HG02943 (cell line): Measurements from ENCODE around the gene DYSF.

Experiments
- ATAC-seq: cut with Tn5 transposase; IDR thresholded peaks from one replicate; pipeline ENCODE4 v1.9.1; 2021; ENCODE audit warnings: mild to moderate bottlenecking, low read depth, moderate library complexity; ENCODE audit not compliant: unreplicated experiment

DYSF gene

GRCh38 chr2:71713581-71714580, 260.5 kb downstream of the DYSF start:
- ATAC-seq: no peak

GRCh38 chr2:71714601-71715240, 261.4 kb downstream of the DYSF start:
- no peak for ATAC-seq

- no peak for ATAC-seq
Measured at GRCh38 chr2:71715241-71715750, 261.9 kb downstream of the DYSF start.

DNA sequence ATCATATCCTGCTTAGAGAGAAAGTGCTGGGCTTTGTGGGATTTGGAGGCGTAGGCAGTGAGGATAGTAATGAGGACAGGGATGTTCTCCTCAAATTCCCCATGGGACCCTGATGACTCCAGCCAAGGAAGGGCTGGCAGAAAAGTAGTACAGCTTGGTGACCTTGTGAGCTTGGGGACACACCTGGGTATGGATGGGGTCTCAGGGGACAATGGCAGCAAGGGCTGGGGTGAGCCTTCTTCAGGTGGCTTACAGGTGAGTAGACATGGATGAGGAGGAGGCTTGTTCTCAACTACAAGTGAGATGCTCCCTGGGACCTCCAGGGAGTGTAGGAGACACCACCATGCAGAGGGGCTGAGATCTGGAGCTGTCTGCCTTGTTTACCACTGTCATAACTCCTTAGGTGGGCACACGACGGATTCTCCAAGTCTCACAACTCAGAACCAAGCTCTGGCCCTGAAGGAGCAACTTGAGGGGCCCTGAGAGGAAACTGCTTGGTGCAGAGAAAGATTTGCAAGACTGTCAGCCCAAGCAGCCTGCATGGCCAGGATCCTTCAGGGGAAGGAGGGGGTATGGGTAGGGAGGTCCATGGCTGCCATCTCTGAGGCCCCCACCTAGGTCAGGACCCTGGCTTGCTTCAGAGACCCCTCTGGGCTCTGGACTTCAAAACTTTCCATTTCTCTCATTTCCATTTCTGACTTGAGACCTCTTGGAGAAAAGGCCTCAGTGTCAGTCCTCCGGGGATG, 262.8 kb downstream of the DYSF start:
- ATAC-seq: no peak

DNA sequence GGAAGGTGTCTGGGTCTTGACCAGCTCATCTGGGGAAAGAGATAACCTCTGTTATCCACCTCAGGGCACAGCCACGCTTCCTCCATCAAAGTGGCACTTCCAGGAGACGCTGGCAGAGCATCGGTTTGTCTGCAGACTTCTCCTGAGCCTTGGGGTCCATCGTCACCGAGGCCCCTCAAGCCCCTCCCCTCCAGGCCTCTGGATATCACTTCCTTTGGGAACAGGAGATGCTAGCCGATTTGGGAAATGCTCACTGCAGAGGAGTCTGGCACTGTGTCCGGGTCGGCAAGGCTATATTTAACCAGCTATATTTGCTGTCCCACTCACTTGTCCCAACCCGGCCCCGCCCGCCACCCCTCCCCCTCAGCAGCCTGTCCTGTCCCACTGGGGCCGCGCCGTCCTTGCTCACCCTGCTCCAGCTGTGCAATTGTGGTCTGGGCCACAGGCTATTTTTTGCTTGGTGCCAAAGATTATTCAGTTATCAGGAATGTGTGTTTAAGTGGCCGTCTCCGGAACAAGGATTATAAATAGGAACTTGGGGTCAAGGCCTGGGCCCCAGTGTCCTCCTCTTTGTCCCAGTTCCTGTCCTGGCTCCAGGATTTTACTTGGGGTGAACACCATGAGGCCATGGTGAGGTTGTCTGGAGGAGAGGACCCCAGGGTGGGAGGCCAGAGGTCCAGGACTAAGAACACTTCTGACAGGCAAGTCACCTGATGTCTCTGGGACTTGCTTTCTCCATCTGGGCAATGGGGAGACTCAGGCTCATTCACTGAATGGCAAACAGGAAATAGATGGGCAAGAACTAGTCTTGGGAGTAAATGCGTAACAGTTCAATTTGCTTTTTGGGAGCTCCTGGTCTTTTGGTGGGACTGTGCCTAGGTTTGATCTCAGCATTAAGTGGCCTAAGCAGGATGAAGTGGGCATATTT, 263.6 kb downstream of the DYSF start:
- no peak for ATAC-seq

- ATAC-seq: no peak
Measured at GRCh38 chr2:71718686-71719085, 265.3 kb downstream of the DYSF start.

DNA sequence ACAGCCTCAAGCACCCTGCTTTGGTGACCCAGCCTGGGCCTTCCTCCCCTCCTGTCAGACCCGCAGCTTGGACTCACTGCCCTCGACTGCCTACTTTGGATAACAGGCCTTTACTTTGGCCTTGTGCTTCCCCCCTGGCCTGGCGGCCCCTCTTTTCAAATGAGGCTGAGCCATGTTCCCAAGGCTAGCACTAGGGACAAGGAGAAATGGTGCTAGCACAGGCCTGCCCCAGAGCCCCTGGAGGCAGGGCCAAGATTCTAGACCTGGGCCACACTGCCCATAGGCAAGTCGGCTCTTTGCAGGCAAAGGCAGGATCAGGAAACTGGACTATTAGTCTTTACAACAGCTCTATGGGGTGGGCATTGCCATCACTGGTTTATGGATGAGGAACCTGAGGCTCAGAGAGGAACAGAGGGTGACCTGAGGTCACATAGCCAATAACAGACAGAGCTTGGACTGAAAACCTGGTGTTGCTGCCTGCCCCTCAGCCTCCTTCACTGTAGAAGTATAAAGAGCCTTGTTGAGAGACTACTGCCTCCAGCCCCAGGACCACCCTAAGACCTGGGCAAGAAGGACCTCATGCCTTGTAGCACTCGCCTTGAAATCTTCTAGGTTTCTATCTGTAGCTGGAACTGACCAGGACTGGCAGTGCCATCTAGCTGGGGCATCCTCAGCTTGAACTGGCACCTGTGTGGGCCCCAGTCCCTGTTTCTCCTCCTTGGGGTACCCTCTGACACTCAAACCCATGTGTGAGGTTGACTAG, 266.3 kb downstream of the DYSF start:
- no peak for ATAC-seq

GRCh38 chr2:71720283-71720560, 266.9 kb downstream of the DYSF start:
- ATAC-seq: no peak

- no peak for ATAC-seq
Measured at GRCh38 chr2:71720596-71721361, 267.4 kb downstream of the DYSF start.

DNA sequence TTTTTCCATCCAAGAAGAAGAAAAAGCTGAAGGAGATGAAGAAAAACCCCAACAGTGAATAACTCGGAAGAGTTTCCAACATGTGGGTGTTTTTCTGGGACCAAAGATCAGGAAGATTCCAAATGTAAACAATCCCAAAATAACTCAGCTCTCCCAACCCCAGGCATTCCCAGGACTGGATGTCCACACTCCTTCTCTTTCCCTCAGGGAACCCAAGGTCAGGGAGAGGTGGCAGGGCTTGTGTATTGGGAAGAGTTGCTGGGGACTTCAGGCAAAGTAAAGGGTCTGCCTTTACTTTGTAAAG, 268.0 kb downstream of the DYSF start:
- no peak for ATAC-seq

DNA sequence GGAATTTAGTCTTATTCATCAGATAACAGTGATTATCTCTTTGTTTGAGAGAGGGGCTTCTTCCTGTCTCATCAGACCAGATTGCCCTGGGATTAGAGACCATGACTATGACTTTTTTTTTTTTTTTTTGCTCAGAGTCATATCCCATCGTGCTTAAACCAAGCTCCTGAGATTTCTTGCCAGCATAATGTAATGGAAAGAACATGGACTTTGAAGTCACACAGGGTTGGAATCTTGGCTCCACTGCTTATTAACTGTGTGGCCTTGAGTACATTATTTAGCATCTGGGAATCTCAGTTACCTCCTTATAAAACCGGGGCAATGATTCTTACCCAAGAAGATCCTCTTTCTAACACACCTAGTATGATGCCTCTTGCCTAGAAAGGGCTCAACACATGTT, 268.3 kb downstream of the DYSF start:
- ATAC-seq: no peak

- ATAC-seq: no peak
Measured at GRCh38 chr2:71722286-71722685, 268.9 kb downstream of the DYSF start.

DNA sequence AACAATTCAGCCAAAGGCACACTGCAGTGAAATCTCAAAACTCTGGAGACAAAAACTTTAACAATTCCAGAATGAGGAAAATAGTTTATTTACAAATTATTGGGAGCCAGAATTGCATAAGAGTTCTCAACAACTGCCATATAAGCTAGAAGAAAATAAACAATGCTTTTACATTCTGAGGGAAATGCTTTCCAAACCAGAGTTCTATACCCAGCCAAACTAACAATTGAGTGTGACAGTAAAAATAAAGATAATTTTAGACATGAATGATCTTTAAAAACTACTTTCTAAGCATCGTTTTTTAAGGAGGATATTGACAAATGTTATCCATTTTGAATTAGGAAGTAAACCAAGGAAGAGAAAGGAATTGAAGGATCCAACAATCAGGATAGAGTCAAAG, 271.4 kb downstream of the DYSF start:
- no peak for ATAC-seq

- ATAC-seq: no peak
Measured at GRCh38 chr2:71725836-71726235, 272.5 kb downstream of the DYSF start.

- no peak for ATAC-seq
Measured at GRCh38 chr2:71727562-71727961, 274.2 kb downstream of the DYSF start.

- no peak for ATAC-seq
Measured at GRCh38 chr2:71728036-71728435, 274.7 kb downstream of the DYSF start.

GRCh38 chr2:71730785-71731383, 277.5 kb downstream of the DYSF start:
- no peak for ATAC-seq

DNA sequence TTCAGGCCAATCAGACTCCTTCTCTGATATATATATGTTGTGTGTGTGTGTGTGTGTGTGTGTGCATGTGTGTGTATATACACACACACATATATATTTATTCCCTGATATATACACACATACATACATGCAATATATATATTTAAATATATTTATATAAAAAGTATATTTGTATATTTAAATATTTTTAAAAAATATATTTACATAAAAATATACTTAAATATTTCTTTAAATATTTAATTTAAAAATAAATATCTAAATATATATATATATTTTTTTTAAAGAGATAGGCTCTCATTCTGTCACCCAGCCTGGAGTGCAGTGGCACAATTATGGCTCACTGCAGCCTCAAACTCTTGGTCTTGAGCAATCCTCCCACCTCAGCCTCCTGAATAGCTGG, 281.3 kb downstream of the DYSF start:
- ATAC-seq: no peak
